Measurements from ENCODE around the gene CDC73.

DNA sequence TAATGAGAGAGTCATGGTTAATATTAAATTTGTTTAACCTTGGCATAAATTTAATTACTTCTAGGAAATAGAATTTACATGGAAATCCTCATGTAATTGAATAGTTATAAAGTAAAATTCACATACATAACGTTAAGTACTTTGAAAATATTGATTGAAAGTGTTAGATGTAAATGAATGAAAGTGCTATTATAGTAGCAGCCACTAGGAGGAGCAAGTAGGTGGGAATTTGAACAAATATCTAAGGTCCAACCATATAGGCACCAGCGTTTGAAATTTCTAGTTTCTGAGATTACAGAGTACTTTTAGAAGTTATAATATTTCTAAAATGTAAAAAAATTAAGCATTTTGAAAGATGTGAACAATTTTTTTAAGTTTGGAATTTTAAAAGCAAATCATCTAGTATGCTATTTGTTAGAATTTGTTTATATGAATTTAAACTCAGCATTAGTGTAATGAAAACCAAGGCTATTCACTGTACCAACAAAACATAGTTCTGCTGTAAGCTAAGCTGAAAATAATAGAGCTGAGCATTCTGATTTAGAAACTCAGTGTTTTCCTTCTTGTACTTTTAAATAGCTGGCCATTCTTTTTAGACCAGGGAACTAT lies 61.3 kb downstream of the CDC73 start:
- TF ChIP-seq CTCF (IDR thresholded peaks at IDR 0.05 in 8 of 11, conservative IDR thresholded peaks at IDR 0.05 in 3 of 11), result peak; percentile 14 to 79 (median 69)
- no peak for TF ChIP-seq POLR2AphosphoS5 (IDR thresholded peaks at IDR 0.05)
- TF ChIP-seq POLR2A (IDR thresholded peaks at IDR 0.05), result no peak

Data from spleen (tissue), 7 donors.